Activated T-helper 1 cell treated with anti-CD3 and anti-CD28 coated beads, Interleukin-2, amount 50 U/mL, for 16 hours (primary cell): ENCODE results near the gene TEAD1.

Experiments used
- DNase-seq, 2 donors: peaks; one replicate each; pipeline ENCODE4 v3.0.0-alpha.2; 2020; ENCODE audit warnings: low read depth in 1 of 2, low spot score in 1 of 2

TEAD1 gene

DNA sequence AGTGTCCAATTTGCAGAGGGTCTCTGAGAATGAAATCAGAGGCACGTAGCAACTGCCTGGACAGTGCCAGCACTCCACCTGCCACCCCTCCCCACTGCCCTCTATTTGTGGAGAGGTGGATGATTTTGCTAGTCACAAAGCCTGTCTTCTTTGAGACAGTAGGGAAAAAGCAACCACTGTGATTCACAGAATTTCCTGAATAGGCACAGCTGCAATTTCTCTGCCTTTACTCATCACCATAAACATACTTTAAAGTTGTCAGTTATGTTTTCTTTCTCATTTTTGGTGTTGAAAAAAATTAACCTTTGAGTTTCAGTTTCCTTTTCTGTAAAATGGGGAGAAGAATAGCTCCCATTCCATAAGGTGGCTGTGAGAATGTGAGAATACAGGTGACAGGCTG is 134.3 kb downstream of the TEAD1 start:
- DNase-seq: no peak

DNA sequence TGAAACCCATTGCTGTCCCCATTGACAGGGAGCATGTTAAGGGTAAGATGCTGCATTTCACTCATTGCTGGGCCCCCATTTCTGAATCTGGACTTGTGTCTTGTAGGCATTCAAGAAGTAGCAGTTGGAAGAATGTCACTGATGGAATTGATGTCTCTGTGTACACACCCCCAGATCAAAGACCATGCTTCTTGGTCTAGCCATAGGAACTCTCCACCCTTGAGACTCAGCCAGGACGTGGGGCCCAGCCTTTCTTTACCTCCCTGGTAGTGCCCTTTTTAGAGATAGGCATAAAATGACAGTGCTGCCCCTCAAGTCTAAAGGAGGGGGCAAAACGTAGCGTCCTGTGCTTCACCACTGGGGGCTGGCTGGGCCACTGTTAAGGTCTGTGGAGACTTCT is 135.1 kb downstream of the TEAD1 start:
- no peak for DNase-seq

DNA sequence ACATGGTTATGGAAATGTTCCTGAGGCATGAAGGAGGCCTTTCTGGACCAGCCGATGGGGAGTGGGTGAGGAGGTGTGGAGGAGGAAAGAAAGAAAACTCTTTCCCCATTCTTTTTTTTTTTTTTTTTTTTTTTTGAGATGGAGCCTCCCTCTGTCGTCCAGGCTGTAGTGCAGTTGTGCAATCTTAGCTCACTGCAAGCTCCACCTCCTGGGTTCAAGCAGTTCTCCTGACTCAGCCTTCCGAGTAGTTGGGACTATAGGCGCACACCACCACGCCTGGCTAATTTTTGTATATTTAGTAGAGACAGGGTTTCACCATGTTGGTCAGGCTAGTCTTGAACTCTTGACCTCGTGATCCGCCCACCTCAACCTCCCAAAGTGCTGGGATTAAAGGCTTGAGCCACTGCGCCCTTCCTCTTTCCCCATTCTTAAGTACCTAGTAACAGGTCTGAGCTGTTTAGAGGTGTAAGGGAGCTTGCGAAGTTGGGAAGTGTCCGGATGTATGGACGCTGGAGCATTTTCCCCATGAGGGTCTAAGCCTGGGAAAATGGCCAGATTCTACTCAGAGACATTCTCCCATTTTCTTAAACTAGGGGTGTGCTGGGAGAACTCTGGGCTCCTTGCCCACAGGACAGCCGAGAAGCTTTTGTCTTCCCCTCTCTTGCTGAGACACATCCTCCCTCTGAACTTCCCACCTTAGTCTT is 135.8 kb downstream of the TEAD1 start:
- DNase-seq: no peak

- DNase-seq: no peak
Measured at GRCh38 chr11:12810568-12810894, 136.3 kb downstream of the TEAD1 start.

- DNase-seq: no peak
Measured at GRCh38 chr11:12811861-12812260, 137.6 kb downstream of the TEAD1 start.

GRCh38 chr11:12812849-12813248 is 138.6 kb downstream of the TEAD1 start:
- no peak for DNase-seq

- no peak for DNase-seq
Measured at GRCh38 chr11:12813371-12814225, 139.4 kb downstream of the TEAD1 start.

GRCh38 chr11:12815129-12815480 is 140.9 kb downstream of the TEAD1 start:
- no peak for DNase-seq

GRCh38 chr11:12815931-12816494 is 141.8 kb downstream of the TEAD1 start:
- no peak for DNase-seq

DNA sequence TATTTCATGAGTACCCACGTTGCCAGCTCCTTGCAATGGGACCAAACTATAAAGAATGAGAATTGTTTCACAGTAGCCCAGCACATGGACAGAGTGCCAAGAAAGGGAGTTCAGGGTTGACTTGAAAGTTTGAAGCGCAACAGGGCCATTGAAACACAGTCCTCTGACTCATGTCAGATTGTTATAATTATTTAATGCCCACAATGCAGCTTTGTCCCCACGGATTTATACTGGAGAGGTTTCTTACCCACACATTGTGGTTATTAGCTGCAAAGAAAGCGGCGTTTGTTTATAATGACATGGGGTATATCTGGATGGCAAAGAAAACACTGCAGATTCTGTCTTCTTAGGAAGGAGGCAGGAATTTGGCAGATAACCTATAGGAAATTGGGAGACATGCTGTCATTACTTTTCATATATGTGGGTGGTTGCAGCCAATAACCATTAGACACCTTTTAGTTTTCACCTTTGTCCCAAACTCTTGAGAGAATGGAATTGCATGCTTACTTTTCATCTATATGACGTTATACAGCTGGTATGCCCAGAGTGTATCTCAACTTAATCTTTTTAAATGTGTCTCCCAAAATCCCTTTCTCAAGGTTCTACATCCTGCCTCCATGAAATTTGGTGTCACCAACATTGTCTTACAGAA is 143.6 kb downstream of the TEAD1 start:
- DNase-seq: no peak

DNA sequence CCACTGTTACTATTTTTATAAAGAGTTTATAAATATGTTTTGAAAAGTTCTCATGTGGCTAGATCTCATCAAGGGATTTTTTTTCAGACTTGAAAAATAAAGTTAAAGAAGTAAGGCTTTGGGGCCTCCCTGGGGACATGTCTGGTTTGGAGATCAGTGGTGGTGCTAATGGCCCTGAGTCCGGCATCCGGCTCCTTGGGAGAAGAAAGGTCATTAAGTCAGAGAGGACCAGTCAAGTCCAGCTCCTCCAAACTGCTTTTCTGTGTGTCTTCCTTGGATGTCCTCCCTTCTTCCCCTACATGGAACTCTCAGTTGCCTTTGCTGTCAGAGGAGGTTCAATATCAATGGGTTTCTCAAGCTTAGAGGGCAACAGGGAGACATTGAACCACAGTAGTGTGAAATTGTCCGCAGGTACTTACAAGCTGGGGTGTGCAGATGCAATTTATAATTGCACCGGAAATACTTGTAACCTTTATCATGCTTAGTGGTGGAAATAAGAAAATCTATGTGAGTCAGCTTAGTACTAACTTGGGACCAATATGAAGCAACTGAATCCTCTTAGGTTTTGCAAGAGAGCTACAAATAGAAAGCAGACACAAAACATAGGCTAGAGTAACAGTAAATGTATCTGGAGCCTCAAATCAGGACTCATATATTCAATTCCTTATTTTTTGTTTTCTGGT is 144.3 kb downstream of the TEAD1 start:
- DNase-seq: no peak

- DNase-seq: no peak
Measured at GRCh38 chr11:12822392-12823022, 148.3 kb downstream of the TEAD1 start.

GRCh38 chr11:12824281-12825041 is 150.2 kb downstream of the TEAD1 start:
- no peak for DNase-seq

DNA sequence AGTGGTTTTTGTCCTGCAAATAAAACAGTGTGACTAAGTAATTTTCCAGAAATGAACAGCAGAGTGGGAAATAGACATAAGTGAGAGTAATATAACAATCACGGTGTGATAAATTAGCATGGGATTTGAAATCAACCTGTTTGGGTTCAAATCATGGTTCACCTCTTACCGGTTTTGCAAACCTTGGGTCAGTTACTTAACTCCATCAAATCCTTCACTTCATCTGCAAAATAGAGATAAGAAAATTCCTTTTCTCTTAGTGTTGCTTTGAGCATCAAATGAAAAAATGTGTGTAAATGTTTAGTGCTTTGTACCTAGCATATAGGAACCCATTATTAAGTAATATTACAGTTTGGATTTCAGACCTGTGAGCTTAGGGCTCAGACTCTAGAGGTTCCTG is 152.2 kb downstream of the TEAD1 start:
- DNase-seq: no peak

DNA sequence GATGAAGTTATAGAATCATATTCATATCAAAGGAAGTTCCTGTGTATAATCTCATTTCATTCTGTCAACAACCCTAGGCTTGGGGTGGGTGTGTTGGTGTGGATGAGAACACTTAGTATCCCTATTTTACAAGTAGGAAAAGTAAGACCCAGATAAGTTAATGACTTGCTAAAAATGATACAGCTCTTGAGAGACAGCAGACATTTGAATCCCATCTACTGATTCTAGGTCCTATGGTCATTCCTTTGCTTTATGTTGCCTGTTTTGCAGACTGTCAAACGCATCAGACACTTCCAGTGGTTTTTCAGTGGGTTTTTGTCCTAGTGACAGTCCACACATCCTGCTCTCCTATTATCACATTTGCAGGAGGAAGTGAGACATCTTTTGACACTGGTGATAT is 153.1 kb downstream of the TEAD1 start:
- no peak for DNase-seq

- no peak for DNase-seq
Measured at GRCh38 chr11:12827929-12828812, 153.9 kb downstream of the TEAD1 start.

DNA sequence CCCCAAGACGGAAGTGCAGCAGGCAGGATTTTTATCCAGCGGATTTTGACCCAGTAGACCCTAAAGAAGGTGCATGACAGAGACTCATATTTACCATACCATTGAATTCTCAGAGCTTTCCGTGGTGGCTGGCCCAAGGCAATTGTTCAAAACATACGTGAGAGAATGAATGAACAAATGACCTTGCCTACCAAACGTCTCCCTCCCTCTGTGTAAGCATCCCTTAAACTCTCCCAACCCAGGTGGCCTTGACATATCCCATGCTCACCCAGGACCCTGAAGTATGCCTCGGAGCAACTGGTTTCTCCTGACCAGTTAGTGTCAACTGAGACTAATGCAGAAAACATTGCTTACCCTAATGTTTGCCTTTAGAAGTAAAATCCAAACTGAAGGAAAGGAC is 154.9 kb downstream of the TEAD1 start:
- DNase-seq: no peak

GRCh38 chr11:12829540-12830314 is 155.5 kb downstream of the TEAD1 start:
- DNase-seq: no peak
